CD1c-positive myeloid dendritic cell (primary cell): Measurements from ENCODE around the gene INO80B.

Experiments used
- DNase-seq: peaks from one replicate; pipeline ENCODE4 v3.0.0-alpha.2; 2016; ENCODE audit errors: extremely low spot score

Gene INO80B

DNA sequence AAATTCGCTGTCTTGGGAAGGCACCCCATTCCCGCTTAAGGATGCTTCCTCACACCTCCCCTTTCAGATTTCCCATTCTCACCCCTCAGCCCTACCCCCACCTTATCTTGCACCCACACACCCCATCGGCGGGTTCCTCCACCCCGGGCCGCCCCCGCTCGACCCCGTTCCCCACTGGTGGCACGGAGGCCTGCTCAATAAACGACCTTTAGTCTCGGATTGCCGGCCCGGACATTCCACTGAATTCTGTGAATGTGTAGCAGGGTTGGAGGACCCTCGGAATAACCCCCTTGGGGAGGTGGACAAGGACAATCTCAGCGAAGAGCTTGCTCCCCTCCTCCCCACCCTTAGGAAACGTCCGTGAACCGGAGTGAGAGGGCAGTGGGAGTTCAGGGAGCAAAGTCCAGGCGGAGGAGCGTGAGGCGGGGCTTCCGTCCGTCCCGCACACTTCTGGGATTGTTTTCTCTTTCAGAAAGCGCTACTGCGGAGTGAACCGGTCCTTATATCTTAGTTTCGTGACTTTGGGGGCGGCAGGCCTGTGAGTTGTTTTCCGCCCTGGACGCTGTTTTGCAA is 47.3 kb downstream of the INO80B start:
- DNase-seq = no peak

GRCh38 chr2:74502720-74503505 is 48.0 kb downstream of the INO80B start:
- DNase-seq = peak; percentile 71

GRCh38 chr2:74503506-74504475 is 48.9 kb downstream of the INO80B start:
- no peak for DNase-seq

DNA sequence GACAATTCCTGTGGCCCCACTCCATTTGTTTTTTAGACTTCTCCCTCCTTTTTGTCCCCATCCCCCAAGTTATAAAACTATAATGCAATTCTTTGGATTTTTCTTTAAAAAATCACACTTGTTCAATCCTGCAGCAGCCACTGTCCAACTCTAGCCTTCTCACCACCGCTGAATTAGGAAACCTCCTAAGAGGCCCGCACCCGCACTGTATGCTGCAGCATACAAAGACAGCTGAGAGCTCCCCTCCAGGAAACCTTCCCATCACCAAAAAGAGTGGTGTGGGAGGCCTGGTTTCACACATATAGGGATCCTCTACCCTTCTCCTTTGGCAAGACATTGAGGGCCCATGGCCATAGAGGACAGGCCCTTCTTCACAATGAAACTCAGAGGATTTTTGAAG is 49.7 kb downstream of the INO80B start:
- no peak for DNase-seq

GRCh38 chr2:74505448-74506246 is 50.8 kb downstream of the INO80B start:
- no peak for DNase-seq

DNA sequence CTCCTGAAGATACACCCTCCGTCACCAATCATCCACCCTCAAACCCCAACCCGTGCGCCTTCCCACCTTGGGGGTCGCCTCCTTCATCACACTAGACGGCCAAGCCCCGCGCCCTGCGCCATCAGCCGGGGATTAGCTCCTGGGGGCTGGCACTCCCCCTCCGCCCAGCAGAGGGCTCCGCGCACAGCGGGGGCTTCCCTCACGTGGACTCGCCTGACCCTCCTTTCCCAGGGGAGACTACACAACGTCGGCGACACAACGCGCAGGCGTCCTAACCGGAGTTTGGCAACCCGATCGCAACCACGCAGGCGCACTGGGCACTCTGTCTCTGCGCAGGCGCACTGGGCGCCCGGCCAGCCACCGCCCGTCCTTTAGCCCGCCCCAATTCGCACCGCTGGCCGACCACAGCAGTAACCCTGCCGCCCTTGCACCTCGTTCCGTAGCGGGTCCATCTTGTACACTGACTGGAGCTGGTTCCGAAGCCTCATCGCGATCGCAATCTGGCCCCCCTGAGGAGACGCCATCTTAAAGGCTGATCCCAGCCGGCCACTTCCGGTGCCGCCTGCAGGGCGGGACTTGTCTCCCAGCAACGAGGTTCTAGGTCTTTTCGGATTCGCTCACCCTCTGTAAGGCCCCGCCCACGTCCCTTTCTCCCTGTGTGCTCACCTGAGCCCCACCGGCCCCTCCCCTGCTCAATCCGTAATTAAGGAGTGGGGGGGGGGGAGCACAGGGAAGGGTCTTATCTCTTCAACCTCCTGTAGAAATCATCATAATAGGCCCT is 52.4 kb downstream of the INO80B start, which contains the start of gene PCGF1:
TSS of gene PCGF1 (minus strand) at position 551 of the 781 bp plus-strand sequence. CDS start at position 524, 27 bp downstream.
- DNase-seq = peak; percentile 98
